Right lobe of liver (tissue), 6 donors: Measurements from ENCODE around the gene NUP210. TPM values are rescaled to one million over a fixed set of nuclear protein-coding genes. Genes with fewer than 3 reads are reported as not detected.

Source experiments
- ATAC-seq, 4 donors: fragments of 200-7000 bp; cut with Tn5 transposase; one replicate each; pipeline ENCODE4 v1.9.1; 2020; ENCODE audit warnings: mild to moderate bottlenecking in 4 of 4, moderate library complexity in 4 of 4
- DNase-seq, 3 donors: peaks; one replicate each; pipeline ENCODE4 v3.0.0-alpha.2; 2020
- H3K27ac ChIP-seq, 3 donors: fragments of 200-600 bp; one replicate each; pipeline ENCODE4 v1.8.0; 2022
- H3K27me3 ChIP-seq, 2 donors: fragments of 200-600 bp; one replicate each; pipeline ENCODE4 v1.8.0; 2022
- H3K36me3 ChIP-seq, 4 donors: fragments of 200-600 bp; sonication (generic) in 1 of 4; one replicate each; pipeline versions ENCODE4 v1.5.1 to v1.8.0; 2017 to 2022; ENCODE audit warnings: control low read depth in 1 of 4
- H3K4me1 ChIP-seq, 4 donors: fragments of 200-600 bp; sonication (generic) in 1 of 4; one replicate each; pipeline versions ENCODE4 v1.5.1 to v1.8.0; 2017 to 2022; ENCODE audit warnings: control low read depth in 1 of 4
- H3K4me3 ChIP-seq, 3 donors: fragments of 200-600 bp; one replicate each; pipeline ENCODE4 v1.8.0; 2022
- H3K9me3 ChIP-seq, 4 donors: fragments of 200-600 bp; sonication (generic) in 1 of 4; one replicate each; pipeline versions ENCODE4 v1.5.1 to v1.8.0; 2017 to 2022; ENCODE audit warnings: control low read depth in 1 of 4
- POLR2A ChIP-seq: fragments of 450-650 bp; IDR thresholded peaks from one replicate; pipeline ENCODE4 v1.6.1; 2017; ENCODE audit warnings: antibody characterized with exemption, mild to moderate bottlenecking
- WGBS: methylation state at CpG from one replicate; pipeline ENCODE4 v1.1.6; 2018; ENCODE audit warnings: low coverage, low lambda C conversion rate; ENCODE audit not compliant: insufficient coverage; ENCODE audit errors: missing lambda C conversion rate; 5-methylcytosine and 5-hydroxymethylcytosine counted together
- intact Hi-C, 2 donors: fragments of 100-400 bp; cut with DNase I; formaldehyde crosslinking; loops; one replicate each; pipeline versions ENCODE4 v1.11.2 to v1.14.1; 2022
- total RNA-seq, 6 experiments: library from RNA; depleted of rRNA in 2 of 6; stranded (reverse); fragments of >200 nt in 2 of 6; fragmentation: NEBNext Ultra II Directional in 3 of 6; extraction: Animal tissue kit (Norgen Biotek cat#: 25700) in 3 of 6; gene quantifications; one replicate each; pipeline versions ENCODE4 v1.1.0 to v1.2.4, GENCODE V29; 2016 to 2023
- TF ChIP-seq, protein P1 (sequence below), 4 donors: fragments of 200-600 bp in 3 of 4; fragments of 450-650 bp in 1 of 4; IDR thresholded peaks; one replicate each; pipeline versions ENCODE4 v1.5.1 to v1.8.0; 2016 to 2022; ENCODE audit warnings: antibody characterized with exemption in 4 of 4, mild to moderate bottlenecking in 2 of 4
- donor health status: DM: no; HTN: yes; CAD: no.
- donor health status: DM: no; HTN: no; CAD: no.
- donor health status: DM: no; HTN: no; CAD: no.
- donor health status: DM: no; HTN: yes; CAD: no.
- donor health status: DM: no; HTN: yes; CAD: no.

The NUP210 gene
- total RNA-seq, 6 experiments from 2014 or later: 11.7 to 17.7 (median 15.6) TPM

DNA sequence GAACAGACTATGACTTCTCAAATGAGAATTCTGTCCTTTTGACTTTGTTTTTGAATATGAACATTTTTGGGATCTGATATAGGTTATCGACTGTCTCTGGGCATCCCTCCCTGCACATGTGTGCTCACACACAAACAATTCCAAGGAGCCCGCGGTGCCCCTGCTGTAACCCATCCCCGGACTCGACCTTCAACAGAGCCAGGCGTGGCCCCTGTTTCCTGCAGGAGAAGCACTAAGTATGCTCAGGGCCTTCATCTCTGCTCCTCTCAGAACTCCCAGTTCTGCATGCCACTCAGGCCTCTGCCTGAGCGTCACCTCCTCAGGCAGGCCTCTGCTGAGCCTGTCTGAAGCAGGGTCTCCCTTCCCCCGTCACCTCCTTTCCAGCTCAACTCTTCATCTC, 57.6 kb downstream of the NUP210 start:
- no peaks in the 10 kb centered on the region for H3K27me3 ChIP-seq
- H3K4me3 ChIP-seq: no peak overlapping the region
- intact Hi-C loops: no loop called here
- ATAC-seq: no peak
- no peak for DNase-seq
- peaks cover 0 to 27% (median 11%) of the 10 kb centered on the region in 4 donors for H3K36me3 ChIP-seq
- no peak for TF ChIP-seq POLR2A
- TF ChIP-seq, protein P1, sequence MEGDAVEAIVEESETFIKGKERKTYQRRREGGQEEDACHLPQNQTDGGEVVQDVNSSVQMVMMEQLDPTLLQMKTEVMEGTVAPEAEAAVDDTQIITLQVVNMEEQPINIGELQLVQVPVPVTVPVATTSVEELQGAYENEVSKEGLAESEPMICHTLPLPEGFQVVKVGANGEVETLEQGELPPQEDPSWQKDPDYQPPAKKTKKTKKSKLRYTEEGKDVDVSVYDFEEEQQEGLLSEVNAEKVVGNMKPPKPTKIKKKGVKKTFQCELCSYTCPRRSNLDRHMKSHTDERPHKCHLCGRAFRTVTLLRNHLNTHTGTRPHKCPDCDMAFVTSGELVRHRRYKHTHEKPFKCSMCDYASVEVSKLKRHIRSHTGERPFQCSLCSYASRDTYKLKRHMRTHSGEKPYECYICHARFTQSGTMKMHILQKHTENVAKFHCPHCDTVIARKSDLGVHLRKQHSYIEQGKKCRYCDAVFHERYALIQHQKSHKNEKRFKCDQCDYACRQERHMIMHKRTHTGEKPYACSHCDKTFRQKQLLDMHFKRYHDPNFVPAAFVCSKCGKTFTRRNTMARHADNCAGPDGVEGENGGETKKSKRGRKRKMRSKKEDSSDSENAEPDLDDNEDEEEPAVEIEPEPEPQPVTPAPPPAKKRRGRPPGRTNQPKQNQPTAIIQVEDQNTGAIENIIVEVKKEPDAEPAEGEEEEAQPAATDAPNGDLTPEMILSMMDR (IDR thresholded peaks at IDR 0.05): no peak
- H3K9me3 ChIP-seq: no peaks in the 10 kb centered on the region
- H3K4me1 ChIP-seq: peaks cover 0 to 17% (median 7%) of the 10 kb centered on the region in 4 donors
- no peak overlapping the region for H3K27ac ChIP-seq
- WGBS: 100% methylated on average over 3 of the region's 8 CpGs

GRCh38 chr3:13359916-13360315, 60.2 kb downstream of the NUP210 start:
- TF ChIP-seq, protein P1 (IDR thresholded peaks at IDR 0.05): no peak
- no peak for TF ChIP-seq POLR2A
- H3K9me3 ChIP-seq: no peaks in the 10 kb centered on the region
- intact Hi-C loops: no loop called here
- H3K27ac ChIP-seq: no peak overlapping the region
- DNase-seq: no peak
- H3K36me3 ChIP-seq: peaks cover 0 to 38% (median 14%) of the 10 kb centered on the region in 4 donors
- no peak overlapping the region for H3K4me3 ChIP-seq
- H3K27me3 ChIP-seq: no peaks in the 10 kb centered on the region
- no peak for ATAC-seq
- WGBS: 87% methylated on average over 4 of the region's 6 CpGs
- H3K4me1 ChIP-seq: peaks cover 0 to 15% (median 7%) of the 10 kb centered on the region in 4 donors

- intact Hi-C loops: no loop called here
- Histone ChIP-seq H3K9me3 (no peaks in the 10 kb centered on the region), H3K4me3 (no peak overlapping the region), H3K4me1 (peaks cover 0 to 4% (median 2%) of the 10 kb centered on the region in 4 donors), H3K27ac (no peak overlapping the region), H3K36me3 (peaks cover 0 to 38% (median 14%) of the 10 kb centered on the region in 4 donors), H3K27me3 (no peaks in the 10 kb centered on the region)
- WGBS: 79% methylated on average over 5 of the region's 7 CpGs
- DNase-seq (no peak), ATAC-seq (no peak)
- TF ChIP-seq, protein P1 (IDR thresholded peaks at IDR 0.05): no peak
- TF ChIP-seq POLR2A: no peak
Measured at GRCh38 chr3:13358643-13359042, 61.5 kb downstream of the NUP210 start.

GRCh38 chr3:13358051-13358450, 62.1 kb downstream of the NUP210 start:
- no peaks in the 10 kb centered on the region for H3K9me3 ChIP-seq
- H3K27me3 ChIP-seq: no peaks in the 10 kb centered on the region
- H3K4me3 ChIP-seq: no peak overlapping the region
- no peak for DNase-seq
- ATAC-seq: no peak
- TF ChIP-seq, protein P1 (IDR thresholded peaks at IDR 0.05): no peak
- 76% methylated on average over 2 of the region's 18 CpGs for WGBS
- H3K27ac ChIP-seq: no peak overlapping the region
- H3K4me1 ChIP-seq: no peaks in the 10 kb centered on the region
- intact Hi-C loops: no loop called here
- peaks cover 0 to 38% (median 15%) of the 10 kb centered on the region in 4 donors for H3K36me3 ChIP-seq

DNA sequence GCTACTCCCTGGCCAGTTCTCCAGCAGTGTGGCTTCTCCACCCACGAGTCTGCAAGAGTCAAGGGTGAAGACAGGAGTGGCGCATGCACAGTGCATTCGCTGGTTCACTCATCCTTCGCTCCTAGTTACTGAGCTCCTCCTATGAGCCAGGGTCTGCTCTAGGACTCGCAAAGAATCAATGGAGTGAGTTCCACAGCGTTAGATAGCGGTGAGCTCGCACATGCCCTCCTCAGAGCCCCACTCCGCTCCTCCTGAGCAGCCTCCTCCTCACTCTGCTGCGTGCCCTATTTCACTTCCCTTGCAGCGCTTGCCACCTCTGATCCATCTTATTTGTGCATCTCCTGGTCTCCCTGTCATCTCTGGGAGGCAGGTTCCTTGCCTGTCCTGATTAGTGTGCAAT, 63.0 kb downstream of the NUP210 start:
- ATAC-seq: no peak
- H3K9me3 ChIP-seq: no peaks in the 10 kb centered on the region
- TF ChIP-seq, protein P1 (IDR thresholded peaks at IDR 0.05): no peak
- no peak for TF ChIP-seq POLR2A
- no peaks in the 10 kb centered on the region for H3K27me3 ChIP-seq
- intact Hi-C loops: no loop called here
- H3K4me3 ChIP-seq: no peak overlapping the region
- no peaks in the 10 kb centered on the region for H3K4me1 ChIP-seq
- no peak for DNase-seq
- H3K27ac ChIP-seq: no peak overlapping the region
- 91% methylated on average over 5 of the region's 11 CpGs for WGBS
- peaks cover 0 to 41% (median 15%) of the 10 kb centered on the region in 4 donors for H3K36me3 ChIP-seq
